C1 segment of cervical spinal cord (tissue), 14 donors: ENCODE data around the gene STYXL2.
A peak's percentile ranks its signal among the peaks of the same experiment; 100 is the strongest.

Experiments
- DNase-seq, 14 donors: peaks; one replicate each; lab custom pipeline; 2025; lab: John Stamatoyannopoulos, UW

Gene STYXL2

DNA sequence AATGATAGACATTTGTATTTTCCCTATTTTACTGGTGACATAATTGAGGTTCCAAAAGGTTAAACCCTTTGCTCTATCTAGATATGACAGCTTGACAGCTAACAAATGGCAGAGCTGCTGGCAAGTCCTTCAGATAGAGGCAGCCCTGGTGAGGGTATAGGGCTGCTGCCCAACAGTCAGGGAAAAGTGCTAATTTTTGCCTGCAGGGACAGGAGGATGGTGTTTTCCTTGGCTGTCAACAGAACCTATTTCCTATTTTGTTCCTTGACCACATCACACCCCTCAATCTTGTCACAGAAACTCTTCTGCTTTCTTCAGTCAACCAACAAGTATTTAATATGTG is 16.0 kb upstream of the STYXL2 start:
- DNase-seq: peak in 1 of 14 donors; percentile 78

GRCh38 chr1:167081594-167082156 is 12.2 kb upstream of the STYXL2 start:
- peak in 1 of 14 donors; percentile 80 for DNase-seq

GRCh38 chr1:167082511-167083027 is 11.3 kb upstream of the STYXL2 start:
- peak in 1 of 14 donors; percentile 54 for DNase-seq

- DNase-seq: no peak
These were observed 10.7 kb upstream of the STYXL2 start for GRCh38 chr1:167083066-167083665.

- DNase-seq: no peak
These were observed 10.0 kb upstream of the STYXL2 start for GRCh38 chr1:167083871-167084270.

DNA sequence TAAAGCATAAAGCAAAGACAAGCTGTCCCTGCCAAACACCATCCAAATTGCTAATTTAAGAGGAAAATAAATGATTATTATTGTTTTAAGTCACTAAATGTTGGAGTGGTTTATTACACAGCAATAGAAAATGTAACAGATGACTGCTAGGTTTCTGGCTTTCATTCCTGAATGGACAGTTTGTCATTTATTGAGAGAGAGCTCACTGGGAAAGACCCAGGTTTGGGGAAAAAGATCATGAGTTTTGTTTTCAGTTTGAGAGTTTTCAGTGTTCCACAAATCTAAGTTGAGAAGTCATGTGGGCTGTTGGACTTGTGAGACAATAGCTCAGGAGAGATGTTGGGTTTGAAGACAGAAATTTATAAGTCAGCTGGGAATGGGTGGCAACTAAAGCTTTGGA is 9.1 kb upstream of the STYXL2 start:
- no peak for DNase-seq

DNA sequence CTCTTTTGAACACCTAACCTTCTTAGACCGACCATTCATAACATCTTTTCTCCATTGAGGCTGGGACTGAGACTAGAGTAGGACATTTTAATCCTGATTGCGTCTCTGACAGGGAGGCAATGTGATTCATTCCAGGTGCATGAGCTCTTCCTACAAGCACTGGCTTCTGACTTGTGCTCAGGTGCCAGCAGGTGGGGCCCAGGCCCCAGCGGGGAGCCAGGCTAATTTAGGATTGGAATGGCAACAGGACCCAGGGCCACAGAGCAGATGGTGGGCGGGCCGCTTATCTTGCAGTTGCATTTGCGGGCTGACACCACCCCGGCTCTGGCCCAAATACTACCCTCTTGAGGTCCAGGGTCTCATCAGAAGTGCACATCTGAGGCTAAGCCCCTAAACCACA is 7.8 kb upstream of the STYXL2 start:
- peak in 1 of 14 donors; percentile 67 for DNase-seq

- DNase-seq: no peak
These were observed 7.1 kb upstream of the STYXL2 start for GRCh38 chr1:167086768-167087167.

GRCh38 chr1:167088746-167089417 is 5.0 kb upstream of the STYXL2 start:
- no peak for DNase-seq

DNA sequence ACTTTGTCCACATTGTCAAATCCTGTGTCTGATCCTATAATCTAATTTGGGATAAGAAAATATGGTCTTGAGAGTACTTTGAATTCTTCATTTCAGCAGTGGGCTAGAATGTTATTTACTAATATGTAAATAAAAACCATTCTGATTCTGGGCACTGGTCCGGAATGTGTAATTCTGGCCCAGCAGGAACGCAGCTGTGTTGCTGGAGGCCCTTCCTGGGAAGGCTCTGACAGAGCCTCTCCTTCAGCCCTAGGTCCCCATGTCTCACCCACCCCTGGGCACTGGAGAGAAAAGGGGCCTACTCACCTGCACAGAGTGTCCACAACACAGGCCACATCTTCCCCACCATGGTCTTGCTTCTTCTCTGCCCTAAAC is 3.9 kb upstream of the STYXL2 start:
- DNase-seq: no peak

DNA sequence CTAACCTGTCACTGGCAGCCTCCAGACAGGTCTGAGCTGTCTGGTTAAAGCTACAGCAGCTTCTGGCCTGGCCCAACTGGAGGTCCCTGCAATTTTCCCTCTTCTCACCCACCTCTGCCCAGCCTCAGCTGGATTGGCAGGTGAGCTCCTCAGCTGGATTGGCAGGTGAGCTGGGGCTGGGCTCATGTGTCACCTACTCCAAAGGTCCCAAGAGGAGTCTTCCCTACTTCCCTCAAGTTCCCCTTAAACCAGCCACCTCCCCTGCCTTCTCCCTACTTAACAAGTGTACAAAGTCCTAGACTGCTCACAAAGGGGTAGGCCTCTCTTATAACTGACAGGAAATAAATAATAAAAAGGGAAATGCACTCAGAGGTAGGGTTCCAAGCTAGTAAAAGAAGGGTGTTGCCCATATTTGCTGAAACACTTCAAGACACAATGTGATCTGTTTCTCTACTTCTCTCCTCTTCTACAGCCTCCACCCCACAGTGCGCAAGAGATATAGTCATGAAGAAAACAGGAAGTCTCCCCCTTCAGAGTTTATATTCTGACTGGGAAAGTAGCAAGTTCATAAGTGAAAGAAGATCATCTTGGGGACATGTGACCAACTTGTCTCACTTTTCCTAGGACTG is 3.4 kb upstream of the STYXL2 start, which contains the start of gene GPA33:
TSS of gene GPA33 (minus strand) at position 64 of the 629 bp plus-strand sequence. CDS start 90 bp downstream, outside the sequence.
- no peak for DNase-seq

DNA sequence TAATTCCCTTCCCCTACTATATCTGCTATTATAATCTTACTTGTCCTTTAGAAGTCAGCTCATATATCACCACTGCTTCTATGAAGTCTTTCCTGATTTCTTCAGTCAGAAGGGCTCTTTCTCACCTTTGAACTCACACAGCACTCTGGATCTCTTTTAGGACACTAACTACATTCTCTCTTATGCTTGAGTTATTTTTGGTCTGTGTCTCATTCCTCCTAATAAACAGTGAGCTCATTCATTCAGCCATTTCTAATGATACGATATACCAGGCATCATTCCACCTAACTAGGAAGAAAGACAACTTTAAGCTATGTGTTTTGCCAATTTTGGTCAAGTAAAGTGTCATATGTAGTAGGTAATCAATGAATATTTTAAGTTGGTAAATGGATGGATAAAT is 1.2 kb upstream of the STYXL2 start:
- no peak for DNase-seq

- DNase-seq: no peak
These were observed 815 bp downstream of the STYXL2 start for GRCh38 chr1:167094690-167095089.

- DNase-seq: no peak
These were observed 1.5 kb downstream of the STYXL2 start for GRCh38 chr1:167095368-167095767.

DNA sequence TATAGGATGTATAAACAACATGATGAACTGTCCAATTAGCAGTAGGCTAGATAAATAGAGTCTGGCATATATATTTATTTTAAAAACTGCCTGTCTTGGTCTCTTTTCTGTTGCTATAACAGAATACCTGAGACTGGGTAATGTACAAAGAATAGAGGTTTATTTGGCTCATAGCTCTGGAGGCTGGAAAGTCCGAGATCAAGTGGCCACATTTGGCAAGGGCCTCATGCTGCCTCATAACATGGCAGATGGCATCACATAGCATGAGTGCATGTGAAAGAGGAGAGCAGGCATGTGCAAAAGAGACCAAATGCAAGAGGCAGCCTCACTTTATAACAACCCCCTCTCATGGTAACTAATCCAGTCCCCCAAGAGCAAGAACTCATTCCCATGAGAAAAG is 6.0 kb downstream of the STYXL2 start:
- no peak for DNase-seq

DNA sequence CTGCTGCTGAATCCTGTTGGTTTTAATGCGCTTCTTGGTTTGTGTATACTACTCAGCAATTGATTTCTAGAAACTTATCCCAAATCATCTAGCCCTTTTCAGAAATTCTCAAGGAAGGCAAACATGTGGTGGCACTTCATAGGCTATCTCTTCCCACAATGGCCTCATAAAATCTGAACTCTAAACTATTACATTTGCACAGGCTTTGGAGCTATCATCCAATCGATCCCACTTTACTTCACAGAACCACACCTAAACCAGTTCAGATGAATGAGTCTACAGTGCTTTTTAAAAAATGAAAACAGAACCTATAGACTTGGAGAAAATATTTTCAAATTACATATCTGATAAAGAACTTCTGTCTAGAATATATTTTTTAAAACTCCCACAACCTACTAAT is 6.9 kb downstream of the STYXL2 start:
- DNase-seq: no peak

GRCh38 chr1:167101754-167102153 is 7.9 kb downstream of the STYXL2 start:
- DNase-seq: no peak

- DNase-seq: no peak
These were observed 9.2 kb downstream of the STYXL2 start for GRCh38 chr1:167102906-167103573.

DNA sequence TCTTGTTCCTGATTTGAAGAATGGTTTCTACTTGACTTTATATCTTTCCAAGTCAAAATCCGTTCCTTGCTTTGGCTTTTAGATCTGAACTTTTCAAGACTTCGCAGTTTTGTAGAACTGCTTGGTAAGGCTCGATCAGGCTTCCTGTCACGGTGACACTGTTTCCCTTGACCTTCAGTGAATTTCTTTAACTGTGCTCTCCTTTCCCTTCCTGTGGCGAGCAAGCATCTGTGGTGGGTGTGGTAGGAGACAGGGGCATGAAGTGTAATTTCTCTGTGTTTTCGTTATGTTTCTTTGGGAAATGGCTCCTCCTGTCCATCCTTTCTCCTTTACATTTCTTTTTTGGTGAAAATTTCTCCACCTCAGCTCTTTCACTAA is 10.4 kb downstream of the STYXL2 start:
- no peak for DNase-seq

DNA sequence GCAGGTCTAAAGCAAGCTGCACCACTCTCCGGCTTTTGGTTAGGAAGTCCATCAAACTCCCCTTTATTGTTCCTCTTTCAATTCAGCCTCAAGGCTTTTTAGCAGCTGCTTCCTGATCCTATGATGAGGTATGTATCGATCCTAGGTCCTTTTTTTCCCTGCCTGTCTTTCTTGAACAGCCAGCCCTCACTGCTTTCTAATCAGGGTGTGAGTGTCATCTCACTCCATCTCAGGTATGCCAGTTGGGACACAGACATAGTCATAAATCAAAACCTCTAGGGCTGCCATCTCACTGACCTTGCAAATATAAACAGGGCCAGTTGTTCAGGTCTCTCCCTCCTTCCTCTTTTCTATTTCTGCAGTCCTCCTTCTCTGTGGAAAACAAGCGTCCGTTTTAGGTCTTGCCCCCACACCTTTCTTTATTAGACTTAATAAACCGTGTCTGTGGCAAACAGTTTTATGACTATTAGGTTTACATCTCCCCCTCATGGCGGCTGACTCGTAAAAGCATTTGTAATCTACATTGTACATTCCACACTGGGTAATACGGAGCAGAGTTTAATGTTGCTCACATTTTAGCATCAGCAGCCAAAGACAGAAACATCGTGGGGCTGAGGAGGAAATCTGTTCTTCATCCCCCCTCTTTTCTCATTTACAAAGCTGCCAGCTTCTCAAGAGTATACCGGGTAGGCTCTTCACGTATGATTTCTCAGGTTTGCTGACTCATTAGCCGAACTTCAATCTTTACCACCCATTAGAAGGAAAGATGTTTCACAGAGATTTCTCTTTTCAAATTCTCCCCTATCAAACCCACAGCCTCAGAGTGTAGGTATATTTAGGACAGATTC is 11.6 kb downstream of the STYXL2 start:
- DNase-seq: peak in 1 of 14 donors; percentile 54

DNA sequence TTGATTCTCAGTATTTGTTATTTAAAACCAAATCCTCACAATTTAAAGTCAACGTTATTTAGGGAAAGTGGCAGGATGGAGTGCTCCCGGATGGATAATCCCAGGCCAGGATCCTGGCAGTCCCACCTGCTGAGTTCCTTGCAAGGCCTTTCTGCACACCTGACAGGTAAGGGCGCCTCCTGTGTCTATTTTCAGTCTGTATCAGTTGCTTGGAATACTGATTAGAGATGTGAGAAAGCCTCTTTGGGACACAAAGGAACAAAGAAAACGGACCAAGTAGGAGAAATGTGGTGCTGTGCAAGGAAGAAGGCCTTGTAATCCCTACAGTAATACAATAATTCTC is 12.2 kb downstream of the STYXL2 start:
- DNase-seq: peak in 1 of 14 donors; percentile 39
